Measurements from ENCODE around the gene ABLIM1.

- TF ChIP-seq, protein P1, sequence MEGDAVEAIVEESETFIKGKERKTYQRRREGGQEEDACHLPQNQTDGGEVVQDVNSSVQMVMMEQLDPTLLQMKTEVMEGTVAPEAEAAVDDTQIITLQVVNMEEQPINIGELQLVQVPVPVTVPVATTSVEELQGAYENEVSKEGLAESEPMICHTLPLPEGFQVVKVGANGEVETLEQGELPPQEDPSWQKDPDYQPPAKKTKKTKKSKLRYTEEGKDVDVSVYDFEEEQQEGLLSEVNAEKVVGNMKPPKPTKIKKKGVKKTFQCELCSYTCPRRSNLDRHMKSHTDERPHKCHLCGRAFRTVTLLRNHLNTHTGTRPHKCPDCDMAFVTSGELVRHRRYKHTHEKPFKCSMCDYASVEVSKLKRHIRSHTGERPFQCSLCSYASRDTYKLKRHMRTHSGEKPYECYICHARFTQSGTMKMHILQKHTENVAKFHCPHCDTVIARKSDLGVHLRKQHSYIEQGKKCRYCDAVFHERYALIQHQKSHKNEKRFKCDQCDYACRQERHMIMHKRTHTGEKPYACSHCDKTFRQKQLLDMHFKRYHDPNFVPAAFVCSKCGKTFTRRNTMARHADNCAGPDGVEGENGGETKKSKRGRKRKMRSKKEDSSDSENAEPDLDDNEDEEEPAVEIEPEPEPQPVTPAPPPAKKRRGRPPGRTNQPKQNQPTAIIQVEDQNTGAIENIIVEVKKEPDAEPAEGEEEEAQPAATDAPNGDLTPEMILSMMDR (conservative IDR thresholded peaks at IDR 0.05; ENCODE audit: low read depth in 2 of 2): no peak
- TF ChIP-seq POLR2AphosphoS5 (IDR thresholded peaks at IDR 0.05; ENCODE audit: low read depth): no peak
- TF ChIP-seq ZNF114 (CRISPR knock-in tag; IDR thresholded peaks at IDR 0.05): no peak
- no peak for TF ChIP-seq NANOG (IDR thresholded peaks at IDR 0.05; ENCODE audit: borderline replicate concordance)
- no peak for TF ChIP-seq EZH2 (IDR thresholded peaks at IDR 0.05; ENCODE audit: low read depth, unreplicated experiment)
- TF ChIP-seq JUNB (IDR thresholded peaks at IDR 0.05; ENCODE audit: unreplicated experiment): no peak
- no peak for TF ChIP-seq REST (IDR thresholded peaks at IDR 0.05; ENCODE audit: unreplicated experiment)
- no peak for TF ChIP-seq CREB1 (CRISPR knock-in tag; IDR thresholded peaks at IDR 0.05; ENCODE audit: low read depth)
- TF ChIP-seq ZNF331 (CRISPR knock-in tag; IDR thresholded peaks at IDR 0.05; ENCODE audit: low read depth): no peak
- no peak for TF ChIP-seq STAT1 (IDR thresholded peaks at IDR 0.05; ENCODE audit: unreplicated experiment)
- no peak for TF ChIP-seq EZH2phosphoT487 (IDR thresholded peaks at IDR 0.05; ENCODE audit: unreplicated experiment)
- TF ChIP-seq, protein P2, sequence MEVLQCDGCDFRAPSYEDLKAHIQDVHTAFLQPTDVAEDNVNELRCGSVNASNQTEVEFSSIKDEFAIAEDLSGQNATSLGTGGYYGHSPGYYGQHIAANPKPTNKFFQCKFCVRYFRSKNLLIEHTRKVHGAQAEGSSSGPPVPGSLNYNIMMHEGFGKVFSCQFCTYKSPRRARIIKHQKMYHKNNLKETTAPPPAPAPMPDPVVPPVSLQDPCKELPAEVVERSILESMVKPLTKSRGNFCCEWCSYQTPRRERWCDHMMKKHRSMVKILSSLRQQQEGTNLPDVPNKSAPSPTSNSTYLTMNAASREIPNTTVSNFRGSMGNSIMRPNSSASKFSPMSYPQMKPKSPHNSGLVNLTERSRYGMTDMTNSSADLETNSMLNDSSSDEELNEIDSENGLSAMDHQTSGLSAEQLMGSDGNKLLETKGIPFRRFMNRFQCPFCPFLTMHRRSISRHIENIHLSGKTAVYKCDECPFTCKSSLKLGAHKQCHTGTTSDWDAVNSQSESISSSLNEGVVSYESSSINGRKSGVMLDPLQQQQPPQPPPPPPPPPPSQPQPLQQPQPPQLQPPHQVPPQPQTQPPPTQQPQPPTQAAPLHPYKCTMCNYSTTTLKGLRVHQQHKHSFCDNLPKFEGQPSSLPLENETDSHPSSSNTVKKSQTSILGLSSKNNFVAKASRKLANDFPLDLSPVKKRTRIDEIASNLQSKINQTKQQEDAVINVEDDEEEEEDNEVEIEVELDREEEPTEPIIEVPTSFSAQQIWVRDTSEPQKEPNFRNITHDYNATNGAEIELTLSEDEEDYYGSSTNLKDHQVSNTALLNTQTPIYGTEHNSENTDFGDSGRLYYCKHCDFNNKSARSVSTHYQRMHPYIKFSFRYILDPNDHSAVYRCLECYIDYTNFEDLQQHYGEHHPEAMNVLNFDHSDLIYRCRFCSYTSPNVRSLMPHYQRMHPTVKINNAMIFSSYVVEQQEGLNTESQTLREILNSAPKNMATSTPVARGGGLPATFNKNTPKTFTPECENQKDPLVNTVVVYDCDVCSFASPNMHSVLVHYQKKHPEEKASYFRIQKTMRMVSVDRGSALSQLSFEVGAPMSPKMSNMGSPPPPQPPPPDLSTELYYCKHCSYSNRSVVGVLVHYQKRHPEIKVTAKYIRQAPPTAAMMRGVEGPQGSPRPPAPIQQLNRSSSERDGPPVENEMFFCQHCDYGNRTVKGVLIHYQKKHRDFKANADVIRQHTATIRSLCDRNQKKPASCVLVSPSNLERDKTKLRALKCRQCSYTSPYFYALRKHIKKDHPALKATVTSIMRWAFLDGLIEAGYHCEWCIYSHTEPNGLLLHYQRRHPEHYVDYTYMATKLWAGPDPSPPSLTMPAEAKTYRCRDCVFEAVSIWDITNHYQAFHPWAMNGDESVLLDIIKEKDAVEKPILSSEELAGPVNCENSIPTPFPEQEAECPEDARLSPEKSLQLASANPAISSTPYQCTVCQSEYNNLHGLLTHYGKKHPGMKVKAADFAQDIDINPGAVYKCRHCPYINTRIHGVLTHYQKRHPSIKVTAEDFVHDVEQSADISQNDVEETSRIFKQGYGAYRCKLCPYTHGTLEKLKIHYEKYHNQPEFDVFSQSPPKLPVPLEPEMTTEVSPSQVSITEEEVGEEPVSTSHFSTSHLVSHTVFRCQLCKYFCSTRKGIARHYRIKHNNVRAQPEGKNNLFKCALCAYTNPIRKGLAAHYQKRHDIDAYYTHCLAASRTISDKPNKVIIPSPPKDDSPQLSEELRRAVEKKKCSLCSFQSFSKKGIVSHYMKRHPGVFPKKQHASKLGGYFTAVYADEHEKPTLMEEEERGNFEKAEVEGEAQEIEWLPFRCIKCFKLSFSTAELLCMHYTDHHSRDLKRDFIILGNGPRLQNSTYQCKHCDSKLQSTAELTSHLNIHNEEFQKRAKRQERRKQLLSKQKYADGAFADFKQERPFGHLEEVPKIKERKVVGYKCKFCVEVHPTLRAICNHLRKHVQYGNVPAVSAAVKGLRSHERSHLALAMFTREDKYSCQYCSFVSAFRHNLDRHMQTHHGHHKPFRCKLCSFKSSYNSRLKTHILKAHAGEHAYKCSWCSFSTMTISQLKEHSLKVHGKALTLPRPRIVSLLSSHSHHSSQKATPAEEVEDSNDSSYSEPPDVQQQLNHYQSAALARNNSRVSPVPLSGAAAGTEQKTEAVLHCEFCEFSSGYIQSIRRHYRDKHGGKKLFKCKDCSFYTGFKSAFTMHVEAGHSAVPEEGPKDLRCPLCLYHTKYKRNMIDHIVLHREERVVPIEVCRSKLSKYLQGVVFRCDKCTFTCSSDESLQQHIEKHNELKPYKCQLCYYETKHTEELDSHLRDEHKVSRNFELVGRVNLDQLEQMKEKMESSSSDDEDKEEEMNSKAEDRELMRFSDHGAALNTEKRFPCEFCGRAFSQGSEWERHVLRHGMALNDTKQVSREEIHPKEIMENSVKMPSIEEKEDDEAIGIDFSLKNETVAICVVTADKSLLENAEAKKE (CRISPR knock-in tag; IDR thresholded peaks at IDR 0.05): no peak
Measured at GRCh38 chr10:114506871-114507385, 151.1 kb downstream of the ABLIM1 start.
